SK-N-SH treated with all-trans-retinoic acid at 6 μM for 48 hours (cell line): Measurements from ENCODE around the gene DDX23.

Experiments used
- ATAC-seq: fragments of 200-7000 bp; cut with Tn5 transposase; 3 replicates; pipeline ENCODE4 v1.9.1; 2020; ENCODE audit warnings: mild to moderate bottlenecking, moderate library complexity
- CSDC2 ChIP-seq: fragments of 250-450 bp; sonication (Bioruptor Pico); IDR thresholded peaks from 2 replicates; pipeline ENCODE4 v1.5.0; 2020; ENCODE audit warnings: mild to moderate bottlenecking, moderate library complexity
- GLIS3 ChIP-seq: fragments of 250-450 bp; sonication (Bioruptor Pico); IDR thresholded peaks from 2 replicates; pipeline ENCODE4 v1.5.0; 2020; ENCODE audit warnings: mild to moderate bottlenecking, moderate library complexity
- ISL1 ChIP-seq: fragments of 250-450 bp; sonication (Bioruptor Pico); IDR thresholded peaks from 2 replicates; pipeline ENCODE4 v2.1.2; 2022; ENCODE audit warnings: mild to moderate bottlenecking, moderate library complexity
- OSR1 ChIP-seq: fragments of 250-450 bp; sonication (Bioruptor Pico); IDR thresholded peaks from 2 replicates; pipeline ENCODE4 v1.8.0; 2022; ENCODE audit warnings: moderate library complexity, mild to moderate bottlenecking, inconsistent platforms
- POU6F1 ChIP-seq: fragments of 250-450 bp; sonication (Bioruptor Pico); IDR thresholded peaks from 2 replicates; pipeline ENCODE4 v1.8.0; 2021; ENCODE audit warnings: low read depth, mild to moderate bottlenecking, moderate library complexity, borderline replicate concordance
- PPARA ChIP-seq: fragments of 250-450 bp; sonication (Bioruptor Pico); IDR thresholded peaks from 2 replicates; pipeline ENCODE4 v1.5.0; 2020; ENCODE audit warnings: mild to moderate bottlenecking, borderline replicate concordance
- TCF4 ChIP-seq: fragments of 250-450 bp; sonication (Bioruptor Pico); IDR thresholded peaks from 2 replicates; pipeline ENCODE4 v1.8.0; 2021; ENCODE audit warnings: mild to moderate bottlenecking, moderate library complexity, borderline replicate concordance
- TSHZ2 ChIP-seq: fragments of 250-450 bp; sonication (Bioruptor Pico); IDR thresholded peaks from 2 replicates; pipeline ENCODE4 v1.5.0; 2020; ENCODE audit warnings: mild to moderate bottlenecking, moderate library complexity
- ZC3H10 ChIP-seq: fragments of 250-450 bp; sonication (Bioruptor Pico); IDR thresholded peaks from 2 replicates; pipeline ENCODE4 v1.5.1; 2021; ENCODE audit warnings: mild to moderate bottlenecking, moderate library complexity
- ZFP30 ChIP-seq: fragments of 450-650 bp; formaldehyde crosslinking; IDR thresholded peaks from 2 replicates; pipeline ENCODE4 v1.5.0; 2022; ENCODE audit warnings: mild to moderate bottlenecking, moderate library complexity
- ZNF565 ChIP-seq: fragments of 450-650 bp; formaldehyde crosslinking; conservative IDR thresholded peaks from 2 replicates; pipeline ENCODE4 v1.5.0; 2020; ENCODE audit warnings: low read depth, mild to moderate bottlenecking, moderate library complexity
- ZNF8 ChIP-seq: fragments of 450-650 bp; formaldehyde crosslinking; IDR thresholded peaks from 2 replicates; pipeline ENCODE4 v1.5.0; 2020; ENCODE audit warnings: mild to moderate bottlenecking, moderate library complexity
- TF ChIP-seq, protein P1 (sequence below): fragments of 250-450 bp; sonication (Bioruptor Pico); IDR thresholded peaks from 2 replicates; pipeline ENCODE4 v1.5.1; 2020; ENCODE audit warnings: low read depth, mild to moderate bottlenecking, moderate library complexity
- TF ChIP-seq, protein P2 (sequence below): fragments of 250-450 bp; sonication (Bioruptor Pico); IDR thresholded peaks from 2 replicates; pipeline ENCODE4 v1.8.0; 2020; ENCODE audit warnings: mild to moderate bottlenecking, moderate library complexity, borderline replicate concordance
- TF ChIP-seq, protein P3 (sequence below): fragments of 250-450 bp; sonication (Bioruptor Pico); IDR thresholded peaks from 2 replicates; pipeline ENCODE4 v1.5.1; 2021; ENCODE audit warnings: mild to moderate bottlenecking, moderate library complexity

DDX23 gene

GRCh38 chr12:48814262-48815125 lies 37.5 kb downstream of the DDX23 start:
- ATAC-seq: peak; percentile 82
- TF ChIP-seq CSDC2 (CRISPR knock-in tag): 0 out of 2 replicates have a peak, but pooled peaks have one; percentile 35
- TF ChIP-seq, protein P1, sequence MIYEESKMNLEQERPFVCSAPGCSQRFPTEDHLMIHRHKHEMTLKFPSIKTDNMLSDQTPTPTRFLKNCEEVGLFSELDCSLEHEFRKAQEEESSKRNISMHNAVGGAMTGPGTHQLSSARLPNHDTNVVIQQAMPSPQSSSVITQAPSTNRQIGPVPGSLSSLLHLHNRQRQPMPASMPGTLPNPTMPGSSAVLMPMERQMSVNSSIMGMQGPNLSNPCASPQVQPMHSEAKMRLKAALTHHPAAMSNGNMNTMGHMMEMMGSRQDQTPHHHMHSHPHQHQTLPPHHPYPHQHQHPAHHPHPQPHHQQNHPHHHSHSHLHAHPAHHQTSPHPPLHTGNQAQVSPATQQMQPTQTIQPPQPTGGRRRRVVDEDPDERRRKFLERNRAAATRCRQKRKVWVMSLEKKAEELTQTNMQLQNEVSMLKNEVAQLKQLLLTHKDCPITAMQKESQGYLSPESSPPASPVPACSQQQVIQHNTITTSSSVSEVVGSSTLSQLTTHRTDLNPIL (CRISPR knock-in tag): no peak
- TF ChIP-seq, all 23 proteins: peak for 1

DNA sequence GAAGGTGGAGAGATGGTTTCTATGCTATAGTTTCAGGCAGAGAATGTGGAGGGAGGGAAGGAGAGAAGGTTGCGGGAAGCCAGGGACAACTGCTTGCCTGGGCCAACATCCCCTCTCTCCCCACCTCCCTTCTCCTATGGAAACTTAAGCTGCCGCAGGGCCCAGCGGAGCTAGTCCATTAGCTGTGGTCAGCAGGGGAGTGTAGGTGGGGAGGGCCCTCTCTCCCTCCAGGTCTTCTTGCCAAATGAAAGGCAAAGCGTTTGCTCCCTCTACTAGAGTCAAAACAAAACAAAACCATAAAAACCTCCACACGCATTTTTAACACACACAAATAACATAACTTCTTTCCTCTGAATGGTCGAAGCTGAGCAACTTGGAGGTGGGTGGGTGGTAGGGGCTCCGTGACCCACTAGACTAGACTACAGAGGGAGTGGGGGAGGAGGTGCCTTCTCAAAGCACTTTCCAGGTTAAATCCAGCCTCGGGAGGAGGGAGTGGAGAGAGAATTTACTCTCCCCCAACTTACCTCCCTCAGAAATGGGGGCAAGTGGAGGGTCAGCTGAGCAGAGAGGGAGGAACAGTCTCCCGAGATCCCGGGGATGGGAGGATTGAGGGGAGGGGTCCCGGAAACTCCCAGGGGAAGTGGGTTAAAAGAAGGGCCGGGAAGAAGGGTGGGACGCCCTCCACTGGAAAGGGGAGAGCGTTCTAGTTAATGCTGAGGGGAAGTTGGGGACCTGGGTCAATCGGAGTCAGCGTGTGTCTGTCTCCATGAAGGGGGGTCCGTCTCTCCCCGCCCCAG lies 38.3 kb downstream of the DDX23 start:
- ATAC-seq: no peak
- no peak for TF ChIP-seq ZC3H10
- TF ChIP-seq, all 23 proteins: peak for 0

DNA sequence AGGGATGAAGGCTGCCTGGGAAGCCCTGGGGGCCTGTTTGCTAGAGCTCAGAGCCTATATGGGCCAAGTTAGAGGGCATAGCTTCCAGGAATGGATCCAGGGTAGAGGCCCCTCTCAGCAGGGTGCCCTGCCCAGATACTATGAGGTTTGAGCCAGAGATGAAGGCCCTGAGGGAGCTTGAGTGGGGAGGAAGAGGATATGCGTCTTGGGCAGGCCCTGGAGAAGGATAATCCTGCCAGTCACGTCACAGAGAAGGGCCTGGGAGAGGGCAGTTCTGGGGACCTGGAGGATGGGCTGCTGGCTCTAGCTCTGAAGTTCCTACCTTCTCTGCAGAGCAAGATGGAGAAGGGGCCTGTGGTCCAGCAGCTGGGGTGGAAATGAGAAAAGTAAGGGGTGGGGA lies 39.6 kb downstream of the DDX23 start:
- TF ChIP-seq, protein P2, sequence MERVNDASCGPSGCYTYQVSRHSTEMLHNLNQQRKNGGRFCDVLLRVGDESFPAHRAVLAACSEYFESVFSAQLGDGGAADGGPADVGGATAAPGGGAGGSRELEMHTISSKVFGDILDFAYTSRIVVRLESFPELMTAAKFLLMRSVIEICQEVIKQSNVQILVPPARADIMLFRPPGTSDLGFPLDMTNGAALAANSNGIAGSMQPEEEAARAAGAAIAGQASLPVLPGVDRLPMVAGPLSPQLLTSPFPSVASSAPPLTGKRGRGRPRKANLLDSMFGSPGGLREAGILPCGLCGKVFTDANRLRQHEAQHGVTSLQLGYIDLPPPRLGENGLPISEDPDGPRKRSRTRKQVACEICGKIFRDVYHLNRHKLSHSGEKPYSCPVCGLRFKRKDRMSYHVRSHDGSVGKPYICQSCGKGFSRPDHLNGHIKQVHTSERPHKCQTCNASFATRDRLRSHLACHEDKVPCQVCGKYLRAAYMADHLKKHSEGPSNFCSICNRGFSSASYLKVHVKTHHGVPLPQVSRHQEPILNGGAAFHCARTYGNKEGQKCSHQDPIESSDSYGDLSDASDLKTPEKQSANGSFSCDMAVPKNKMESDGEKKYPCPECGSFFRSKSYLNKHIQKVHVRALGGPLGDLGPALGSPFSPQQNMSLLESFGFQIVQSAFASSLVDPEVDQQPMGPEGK (CRISPR knock-in tag): no peak
- TF ChIP-seq ISL1 (CRISPR knock-in tag) (no peak), GLIS3 (no peak), POU6F1 (CRISPR knock-in tag) (no peak), TSHZ2 (CRISPR knock-in tag) (no peak), ZNF565 (CRISPR knock-in tag) (no peak), ZFP30 (no peak), PPARA (CRISPR knock-in tag) (no peak)
- no peak for ATAC-seq

DNA sequence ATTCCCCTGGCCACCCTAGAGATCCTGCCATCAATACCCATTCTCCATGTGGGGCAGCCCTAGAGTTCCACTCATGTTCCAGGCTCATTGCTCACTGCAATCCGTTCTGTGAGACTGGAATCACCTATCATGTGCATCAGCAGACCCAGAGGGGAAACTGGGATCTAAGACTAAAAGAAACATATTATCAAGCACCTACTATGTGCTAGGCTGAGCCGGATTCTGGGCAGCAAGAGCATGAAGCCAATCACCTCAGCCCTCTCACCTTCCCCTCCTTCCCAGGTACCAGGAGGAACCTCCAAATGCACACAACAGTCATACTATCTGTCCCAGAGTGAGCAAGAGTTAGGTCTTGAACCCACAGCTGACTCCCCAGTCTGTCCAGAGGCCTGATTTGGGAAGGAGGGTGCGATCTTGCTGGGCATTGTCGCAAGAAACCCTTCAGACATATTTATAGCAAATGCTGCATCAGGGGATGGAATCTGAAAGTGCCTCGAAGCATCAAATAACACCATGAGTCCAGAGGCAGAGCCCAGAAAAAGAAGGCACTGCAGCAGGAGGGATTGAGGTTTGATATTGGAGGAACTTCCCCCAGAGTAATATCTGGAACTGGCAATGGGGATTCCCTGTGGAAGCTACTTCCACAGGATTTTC lies 40.4 kb downstream of the DDX23 start:
- no peak for ATAC-seq
- no peak for TF ChIP-seq ZC3H10
- no peak for TF ChIP-seq ISL1 (CRISPR knock-in tag)
- no peak for TF ChIP-seq TSHZ2 (CRISPR knock-in tag)
- no peak for TF ChIP-seq TCF4 (CRISPR knock-in tag)
- TF ChIP-seq, protein P1 (CRISPR knock-in tag): no peak
- no peak for TF ChIP-seq OSR1 (CRISPR knock-in tag)
- no peak for TF ChIP-seq PPARA (CRISPR knock-in tag)
- no peak for TF ChIP-seq ZNF8
- TF ChIP-seq, protein P2 (CRISPR knock-in tag): no peak
- TF ChIP-seq GLIS3: no peak
- TF ChIP-seq, protein P3, sequence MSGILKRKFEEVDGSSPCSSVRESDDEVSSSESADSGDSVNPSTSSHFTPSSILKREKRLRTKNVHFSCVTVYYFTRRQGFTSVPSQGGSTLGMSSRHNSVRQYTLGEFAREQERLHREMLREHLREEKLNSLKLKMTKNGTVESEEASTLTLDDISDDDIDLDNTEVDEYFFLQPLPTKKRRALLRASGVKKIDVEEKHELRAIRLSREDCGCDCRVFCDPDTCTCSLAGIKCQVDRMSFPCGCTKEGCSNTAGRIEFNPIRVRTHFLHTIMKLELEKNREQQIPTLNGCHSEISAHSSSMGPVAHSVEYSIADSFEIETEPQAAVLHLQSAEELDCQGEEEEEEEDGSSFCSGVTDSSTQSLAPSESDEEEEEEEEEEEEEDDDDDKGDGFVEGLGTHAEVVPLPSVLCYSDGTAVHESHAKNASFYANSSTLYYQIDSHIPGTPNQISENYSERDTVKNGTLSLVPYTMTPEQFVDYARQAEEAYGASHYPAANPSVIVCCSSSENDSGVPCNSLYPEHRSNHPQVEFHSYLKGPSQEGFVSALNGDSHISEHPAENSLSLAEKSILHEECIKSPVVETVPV: no peak
